GM18505 (cell line): Measurements from ENCODE around the gene PCBD2.

ENCODE experiments used
- ATAC-seq: cut with Tn5 transposase; IDR thresholded peaks from one replicate; pipeline ENCODE4 v1.9.1; 2021; ENCODE audit not compliant: unreplicated experiment
- POLR2A ChIP-seq: IDR thresholded peaks from 4 replicates; pipeline ENCODE4 v1.6.1; 2011; ENCODE audit warnings: borderline replicate concordance; ENCODE audit not compliant: insufficient read depth, insufficient read length; ENCODE audit errors: extremely low read depth

PCBD2 gene

DNA sequence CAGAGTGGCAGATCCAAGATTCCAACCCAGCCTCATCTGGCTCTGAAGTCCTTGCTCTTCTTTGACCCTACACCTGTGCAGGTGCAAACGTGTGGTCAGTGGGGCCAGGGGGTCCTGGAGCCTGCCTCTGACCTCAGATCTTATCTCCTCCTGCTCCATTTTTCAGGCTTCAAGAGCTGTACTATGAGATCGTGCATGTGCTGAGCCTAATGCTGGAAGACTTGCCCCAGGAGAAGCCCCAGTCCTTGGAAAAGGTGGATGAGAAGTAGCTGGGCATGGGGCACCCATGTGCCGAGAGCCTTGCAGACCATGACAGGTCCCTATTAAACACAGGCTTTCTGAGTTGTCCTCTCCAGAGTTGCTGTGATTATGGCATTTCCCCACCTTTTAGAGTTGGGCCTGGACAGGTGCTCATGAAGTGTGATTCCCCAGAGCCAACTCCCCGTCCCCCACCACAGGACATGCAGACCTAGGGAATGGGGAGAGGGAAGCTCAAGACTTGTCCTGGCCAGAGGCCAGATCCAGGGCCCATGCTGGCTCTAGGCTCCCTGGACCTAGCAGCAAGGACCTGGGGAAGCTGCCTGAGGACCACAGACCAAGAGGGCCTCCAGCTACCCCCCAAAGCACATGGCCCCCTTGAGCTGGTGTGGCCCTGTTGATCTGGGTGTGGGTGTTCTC lies 106.6 kb downstream of the PCBD2 start:
- no peak for ATAC-seq
- TF ChIP-seq POLR2A, result no peak

DNA sequence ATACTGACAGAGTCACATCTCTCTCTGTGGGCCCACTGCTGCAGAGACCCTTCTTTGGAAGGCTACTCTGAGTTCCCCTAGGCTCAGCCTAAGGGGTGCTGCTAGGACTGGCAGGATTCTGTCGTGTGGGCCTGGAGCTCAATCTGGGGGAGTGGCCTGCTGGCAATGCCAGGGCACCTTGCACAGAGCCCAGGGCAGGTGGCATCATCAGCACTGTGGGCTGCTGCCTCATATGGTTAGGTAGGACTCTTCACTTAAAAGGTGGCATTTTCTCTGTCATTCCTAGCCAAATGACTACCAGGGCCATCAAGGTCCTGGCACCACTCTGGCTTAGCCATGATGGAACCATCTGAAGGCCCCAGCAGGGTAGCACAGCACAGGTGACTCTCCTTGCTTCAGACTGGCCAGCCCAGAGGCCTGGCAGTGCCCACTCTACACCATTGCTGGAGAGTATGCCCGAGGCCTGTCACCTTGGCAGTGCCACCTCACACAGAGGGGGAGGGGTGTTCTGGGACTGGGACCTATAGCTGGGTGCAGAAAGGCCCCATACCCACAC lies 107.2 kb downstream of the PCBD2 start:
- TF ChIP-seq POLR2A, result no peak
- no peak for ATAC-seq
